ENCODE results near the gene CHD5. TPM values are rescaled to one million over a fixed set of nuclear protein-coding genes. Genes with fewer than 3 reads are reported as not detected.

Gene CHD5
- total RNA-seq, 1 experiment from 2014 or later: 1.6 TPM

- no peak overlapping the region for H3T11ph ChIP-seq (ENCODE audit: low read length)
- H2BK12ac ChIP-seq (ENCODE audit: insufficient read length, low read depth, low read length): no peak overlapping the region
- no peaks in the 10 kb centered on the region for H3K79me2 ChIP-seq (ENCODE audit: insufficient read depth, low read length)
- Mint-ChIP-seq H3K4me3 (no peak overlapping the region), H3K36me3 (ENCODE audit: insufficient read depth in 1 of 3, low read depth in 3 of 3) (no peaks in the 10 kb centered on the region), H3K4me1 (peaks cover 21 to 37% of the 10 kb centered on the region in 2 experiments), H3K9me3 (no peaks in the 10 kb centered on the region), H3K27ac (no peak overlapping the region), H3K27me3 (ENCODE audit: low read depth) (no peaks in the 10 kb centered on the region; the same call in none of the 2 replicates)
- no peak overlapping the region for H2BK15ac ChIP-seq (ENCODE audit: low read depth, low read length)
- no peak overlapping the region for H3K56ac ChIP-seq (ENCODE audit: insufficient read length, low read depth, low read length)
- H3K4me1 ChIP-seq (ENCODE audit: insufficient read depth, low read length): no peaks in the 10 kb centered on the region
- H2BK120ac ChIP-seq (ENCODE audit: low read depth, low read length, poor library complexity, severe bottlenecking): no peak overlapping the region
- H3K23ac ChIP-seq (ENCODE audit: insufficient read length, low read depth, low read length): no peak overlapping the region
- H2AFZ ChIP-seq (ENCODE audit: low read length): no peak overlapping the region
- H4K5ac ChIP-seq (ENCODE audit: insufficient read length, low read depth, low read length): no peak overlapping the region
- H3K18ac ChIP-seq (ENCODE audit: insufficient read length, low read depth, low read length): no peak overlapping the region
- no peak overlapping the region for H3K4me2 ChIP-seq (ENCODE audit: insufficient read depth, insufficient read length, low read length)
- H2BK5ac ChIP-seq (ENCODE audit: insufficient read length, low read length): no peak overlapping the region
- no peak overlapping the region for H3K4ac ChIP-seq (ENCODE audit: low read depth, low read length)
- no peak overlapping the region for H3K14ac ChIP-seq (ENCODE audit: insufficient read depth, low read length)
- H3K79me1 ChIP-seq (ENCODE audit: insufficient read depth, low read depth, low read length, poor library complexity, severe bottlenecking): no peaks in the 10 kb centered on the region
- H3K9ac ChIP-seq (ENCODE audit: extremely low read depth, insufficient read length, low read length): no peak overlapping the region
- no peak overlapping the region for H4K8ac ChIP-seq (replicated peaks; ENCODE audit: insufficient read length, low read depth, low read length)
- no peak overlapping the region for H3K27ac ChIP-seq (ENCODE audit: insufficient read length, low read depth, low read length)
- no peaks in the 10 kb centered on the region for H3K23me2 ChIP-seq (ENCODE audit: insufficient read length, low read depth, low read length, poor library complexity, severe bottlenecking)
- H2BK20ac ChIP-seq (ENCODE audit: low read depth, low read length, poor library complexity, severe bottlenecking): no peak overlapping the region
- no peaks in the 10 kb centered on the region for H3K27me3 ChIP-seq (ENCODE audit: insufficient read depth, low read length)
- peak; percentile 40; the same call in 2 of the 3 replicates for TF ChIP-seq CTCF (conservative IDR thresholded peaks at IDR 0.05)
- H4K20me1 ChIP-seq (ENCODE audit: control insufficient read depth, insufficient read depth, insufficient read length): no peaks in the 10 kb centered on the region
- DNase-seq: no peak
- no peak overlapping the region for H2AK5ac ChIP-seq (ENCODE audit: insufficient read length, low read length)
- no peak overlapping the region for H4K91ac ChIP-seq (ENCODE audit: insufficient read length, low read depth, low read length)
- H3K9me3 ChIP-seq (ENCODE audit: control insufficient read depth, low read depth, low read length): no peaks in the 10 kb centered on the region
- WGBS (ENCODE audit: extremely low coverage, insufficient read length, low lambda C conversion rate): no CpG with 5 or more reads among the region's 12 CpGs
These were observed 99.7 kb downstream of the CHD5 start for GRCh38 chr1:6080469-6080868.
